Fibroblast of the conjunctiva (primary cell): Measurements from ENCODE around the gene MRTFB.
A peak's percentile ranks its signal among the peaks of the same experiment; 100 is the strongest.

Experiments
- DNase-seq: peaks from one replicate; pipeline ENCODE4 v3.0.0-alpha.2; 2010; ENCODE audit warnings: low read depth

Gene MRTFB

DNA sequence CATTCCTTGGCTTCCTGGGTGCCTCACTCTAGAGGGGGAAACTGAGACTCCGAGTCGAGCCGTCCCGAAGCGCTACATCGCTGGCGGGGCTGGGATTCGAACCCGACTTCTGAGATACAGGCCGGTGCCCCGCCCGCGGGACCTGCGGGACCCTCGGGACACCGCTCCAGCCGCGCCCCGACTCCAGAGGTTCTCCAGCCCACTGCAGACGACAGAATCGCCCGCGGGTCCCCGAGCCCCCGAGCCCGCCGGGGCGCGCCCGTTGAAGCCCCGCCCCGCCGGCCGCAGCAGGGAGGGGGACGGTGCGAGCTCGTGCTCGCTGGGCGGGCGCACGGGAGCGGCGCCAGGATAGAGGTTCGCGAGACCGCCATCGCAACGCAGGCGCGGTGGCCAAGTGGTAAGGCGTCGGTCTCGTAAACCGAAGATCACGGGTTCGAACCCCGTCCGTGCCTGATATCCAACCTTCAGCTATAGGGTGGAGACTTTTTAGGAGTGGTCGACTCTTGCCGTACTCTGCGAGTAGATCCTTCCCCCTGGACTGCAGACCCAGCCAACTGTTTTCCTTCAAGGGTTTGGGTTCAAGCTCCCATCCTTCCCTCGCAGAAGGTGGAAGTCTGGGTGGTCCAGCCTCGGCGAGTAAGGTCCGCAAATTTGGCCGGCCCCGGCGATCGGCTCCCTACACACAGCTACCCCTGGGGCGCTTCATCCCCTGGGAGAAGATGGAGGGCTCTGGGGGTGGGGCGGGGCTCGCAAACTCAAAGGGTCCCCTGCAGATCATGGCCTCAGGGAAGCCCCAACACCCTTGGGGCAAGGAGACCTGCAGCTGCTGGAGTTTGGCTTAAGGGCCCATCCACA, 214.6 kb downstream of the MRTFB start:
- DNase-seq: peak; percentile 94

DNA sequence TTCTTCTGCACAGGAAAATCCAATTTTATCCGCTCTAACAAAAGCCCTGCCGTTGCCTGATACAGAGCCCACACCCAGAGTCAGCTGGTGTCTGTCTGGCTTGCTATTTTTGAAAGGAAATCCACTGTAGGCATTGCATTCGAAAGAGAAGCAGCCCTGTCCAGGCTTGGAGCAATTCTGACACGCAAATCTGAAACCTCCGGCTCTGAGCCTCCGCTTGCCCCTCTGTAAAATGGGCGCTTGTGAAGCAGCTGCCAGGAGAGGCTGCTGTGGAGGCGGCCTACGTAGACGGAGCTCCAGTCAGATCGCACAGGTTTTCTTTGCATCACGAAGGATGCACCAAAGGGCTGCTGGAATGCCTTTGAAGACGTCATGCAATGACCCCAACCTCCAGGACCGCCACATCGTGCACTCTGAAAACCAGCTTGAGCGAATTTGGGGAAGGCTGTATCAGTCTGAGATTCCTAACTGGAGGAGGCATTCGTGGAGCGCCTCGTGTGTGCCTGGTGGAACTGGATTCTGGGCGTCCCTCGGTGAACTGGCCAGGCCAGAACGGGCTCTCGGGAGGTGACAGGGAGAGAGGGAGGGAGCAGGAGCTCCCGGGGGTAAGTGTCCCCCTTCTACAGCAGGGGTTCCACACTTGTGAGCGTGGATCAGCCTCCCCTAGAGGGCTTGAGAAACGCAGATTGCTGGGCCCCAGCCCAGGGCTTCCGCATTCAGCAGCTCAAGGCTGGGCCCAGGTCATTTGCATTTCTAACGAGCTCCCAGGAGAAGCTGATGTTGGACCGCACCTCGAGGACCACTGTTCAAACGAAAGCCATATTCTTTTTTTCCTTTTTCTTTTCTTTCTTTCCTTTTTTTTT, 215.5 kb downstream of the MRTFB start:
- DNase-seq: peak; percentile 27

DNA sequence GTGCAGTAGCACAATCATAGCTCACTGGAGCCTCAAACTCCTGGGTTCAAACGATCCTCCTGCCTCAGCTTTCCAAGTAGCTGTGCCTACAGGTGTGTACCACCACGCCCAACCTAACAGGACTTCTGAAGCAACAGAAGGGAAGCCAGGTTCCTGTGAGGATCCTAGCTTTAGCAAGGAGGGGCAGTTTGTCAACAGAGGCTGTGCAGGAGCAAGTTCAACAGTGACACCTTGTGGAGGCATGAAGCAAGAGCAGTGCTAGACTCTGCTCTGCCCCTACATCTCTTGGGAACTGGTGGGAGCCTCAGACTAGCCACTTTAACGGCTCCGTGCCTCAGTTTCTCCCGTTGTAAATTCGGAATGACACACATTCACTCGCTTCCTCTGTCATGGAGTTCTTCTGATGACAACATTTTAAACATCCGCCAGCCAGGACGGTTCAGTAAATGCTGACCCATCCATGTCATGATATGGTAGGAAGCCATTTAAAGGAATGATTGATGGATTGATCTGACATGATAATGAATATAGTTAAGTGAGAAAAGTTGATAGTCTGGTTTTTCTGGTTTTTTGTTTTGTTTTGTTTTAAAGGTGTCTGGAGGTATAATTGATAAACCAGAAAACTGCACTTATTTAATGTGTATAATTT, 218.7 kb downstream of the MRTFB start:
- no peak for DNase-seq

DNA sequence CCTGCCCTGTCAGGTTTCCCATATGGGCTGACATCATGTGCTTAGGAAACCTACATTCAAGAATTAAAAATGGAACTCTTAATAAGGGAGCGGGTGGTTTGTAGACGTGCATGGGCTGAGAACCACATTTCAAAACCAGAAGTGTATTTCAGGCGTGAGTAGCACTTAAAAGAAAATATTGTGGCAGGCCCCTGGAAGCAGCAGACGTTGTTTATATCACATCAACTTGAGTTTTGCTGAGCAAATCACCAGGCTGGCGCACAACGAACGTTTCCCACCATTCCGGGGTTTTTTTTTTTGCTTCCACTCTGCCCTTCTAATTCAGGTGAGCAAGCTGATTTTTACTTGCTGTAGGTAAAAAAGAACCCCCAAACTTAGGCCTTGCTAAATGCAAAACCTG, 220.2 kb downstream of the MRTFB start:
- DNase-seq: no peak

DNA sequence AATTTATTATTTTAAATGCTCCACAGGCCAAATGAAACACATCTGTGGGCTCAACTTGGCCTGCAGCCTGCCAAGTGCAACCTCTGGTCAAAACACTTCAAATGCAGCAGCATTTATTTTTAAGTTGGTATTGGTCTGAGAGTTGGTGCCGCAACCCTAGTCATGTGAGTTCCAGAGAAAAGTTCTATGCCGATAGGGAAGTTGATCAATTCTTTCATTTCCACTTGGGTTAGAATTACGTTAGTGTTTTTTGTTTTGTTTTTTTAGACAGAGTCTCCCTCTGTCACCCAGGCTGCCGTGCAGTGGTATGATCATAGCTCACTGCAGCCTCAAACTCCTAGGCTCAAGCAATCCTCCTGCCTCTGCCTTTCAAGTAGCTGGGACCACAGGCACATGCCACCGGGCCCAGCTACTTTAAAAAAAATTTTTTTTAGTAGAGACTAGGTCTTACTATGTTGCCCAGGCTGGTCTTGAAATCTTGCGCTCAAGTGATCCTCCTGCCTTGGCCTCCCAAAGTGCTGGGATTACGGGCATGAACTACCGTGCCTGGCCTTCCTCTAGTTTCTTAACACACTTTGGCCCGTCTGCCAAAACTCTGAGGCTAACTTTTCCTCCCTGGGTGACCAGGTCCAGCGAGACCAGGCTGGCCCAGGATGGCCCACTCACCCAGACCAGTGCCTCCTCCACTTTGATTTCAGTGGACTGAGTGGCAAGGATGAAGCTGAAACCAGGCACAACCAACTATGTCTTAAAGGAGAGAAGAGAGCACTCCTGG, 221.1 kb downstream of the MRTFB start:
- no peak for DNase-seq

DNA sequence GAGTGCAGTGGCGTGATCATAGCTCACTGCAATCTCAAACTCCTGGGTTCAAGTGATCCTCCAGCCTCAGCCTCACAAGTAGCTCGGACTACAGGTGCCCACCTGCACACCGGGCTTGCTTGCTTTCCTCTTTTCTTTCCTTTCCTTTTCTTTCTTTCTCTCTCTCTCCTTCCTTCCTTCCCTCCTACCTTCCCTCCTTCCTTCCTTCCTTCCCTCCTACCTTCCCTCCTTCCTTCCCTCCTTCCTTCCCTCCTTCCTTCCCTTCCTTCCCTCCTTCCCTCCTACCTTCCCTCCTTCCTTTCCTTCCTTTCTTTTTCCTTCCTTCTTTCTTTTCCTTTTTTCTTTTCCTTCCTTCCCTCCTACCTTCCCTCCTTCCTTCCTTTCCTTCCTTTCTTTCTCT, 225.5 kb downstream of the MRTFB start:
- no peak for DNase-seq

DNA sequence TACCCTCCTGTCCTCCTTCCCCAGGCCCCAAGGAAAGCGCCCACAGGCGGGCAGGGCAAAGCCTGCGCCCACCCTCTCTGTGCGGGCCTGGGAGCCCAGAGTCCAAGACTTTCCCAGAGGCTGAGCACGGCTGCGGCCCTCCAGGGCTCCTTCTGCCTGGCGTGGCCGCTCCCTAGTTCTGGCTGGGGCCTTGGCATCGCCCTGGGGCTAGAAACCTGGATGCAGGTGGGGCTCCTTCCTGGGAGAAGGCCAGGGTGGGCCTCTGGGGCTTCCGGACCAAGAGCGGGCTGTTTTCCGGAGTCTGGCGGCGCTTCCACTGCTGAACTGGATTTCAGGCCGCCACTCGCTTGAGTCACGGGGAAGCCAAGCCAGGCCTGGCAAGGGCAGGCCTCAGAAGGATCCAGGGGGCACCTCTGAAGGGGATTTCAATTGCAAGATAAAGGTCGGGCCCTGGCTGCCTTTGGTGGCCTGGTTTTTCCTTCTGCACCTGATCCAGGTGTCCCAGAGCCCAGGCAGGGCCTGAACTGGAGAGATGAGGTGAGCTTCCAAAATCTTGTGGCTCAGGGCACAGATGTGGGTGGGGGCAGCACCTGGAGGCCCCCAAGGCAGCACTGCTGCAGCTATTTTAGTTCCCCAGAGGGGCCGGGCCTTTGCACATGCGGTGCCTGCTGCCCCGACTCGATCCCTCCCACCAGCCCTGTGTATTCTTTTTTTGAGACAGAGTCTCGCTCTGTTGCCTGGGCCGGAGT, 227.4 kb downstream of the MRTFB start:
- DNase-seq: no peak

DNA sequence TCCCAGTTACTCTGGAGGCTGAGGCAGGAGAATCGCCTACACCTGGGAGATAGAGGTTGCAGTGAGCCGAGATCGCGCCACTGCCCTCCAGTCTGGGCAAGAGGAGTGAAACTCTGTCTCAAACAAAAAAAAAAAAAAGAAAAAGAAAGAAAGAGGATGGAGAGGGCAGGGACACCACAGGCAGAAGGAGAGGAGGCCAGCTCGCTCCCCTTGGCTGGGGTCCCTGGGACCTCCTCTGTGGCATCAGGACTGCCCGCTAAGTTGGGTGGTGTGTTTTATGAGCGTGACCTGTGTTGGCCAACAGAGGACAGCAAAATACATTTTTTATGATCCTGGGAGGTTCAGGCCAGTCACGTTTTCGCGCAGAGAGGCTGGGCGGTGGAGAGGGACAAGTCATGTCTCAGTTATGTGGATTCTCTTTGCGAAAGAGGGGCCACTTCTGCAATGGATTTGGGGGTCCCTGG, 229.6 kb downstream of the MRTFB start:
- peak; percentile 75 for DNase-seq

DNA sequence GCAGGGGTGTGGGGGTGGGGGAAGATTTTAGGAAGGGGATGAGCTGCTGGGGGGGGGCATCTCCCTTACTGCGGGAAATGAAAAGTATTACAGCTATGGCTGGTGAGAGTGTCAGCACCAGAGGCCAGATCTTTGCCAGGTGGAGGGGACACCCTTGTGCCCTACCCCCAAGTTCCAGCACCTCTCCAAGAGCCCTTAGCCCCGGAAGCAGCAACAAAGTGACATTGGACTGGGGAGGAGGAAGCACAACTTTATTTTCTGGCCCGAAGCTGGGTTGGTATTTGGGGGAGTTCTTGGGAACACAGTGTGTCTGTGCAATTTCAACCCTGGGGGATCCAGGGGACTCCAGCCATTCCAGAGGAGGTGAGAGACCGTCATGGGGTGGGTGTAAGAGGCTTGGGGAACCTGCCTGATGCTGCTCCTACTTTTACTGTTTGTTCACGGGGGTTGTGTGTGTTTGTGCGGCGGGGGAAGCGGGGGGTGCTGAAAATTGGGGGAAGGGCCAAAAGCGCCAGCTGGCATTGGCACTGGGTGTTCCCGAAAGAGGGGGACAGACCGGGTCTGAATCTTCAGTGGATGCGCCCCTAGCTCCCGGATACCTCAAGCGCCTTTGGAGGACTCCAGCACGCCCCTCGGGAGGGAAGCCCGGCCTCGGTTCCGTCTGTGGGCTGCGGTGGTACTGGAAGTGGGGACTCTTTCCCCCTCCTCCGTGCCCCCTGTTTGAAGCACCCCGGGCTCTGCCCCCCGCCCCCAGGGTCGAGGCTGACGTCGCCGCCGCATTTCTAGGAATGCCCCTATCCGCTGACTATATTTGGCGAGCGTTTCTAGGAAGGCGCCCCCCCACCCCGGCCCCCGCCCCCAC, 230.3 kb downstream of the MRTFB start:
- DNase-seq: no peak

DNA sequence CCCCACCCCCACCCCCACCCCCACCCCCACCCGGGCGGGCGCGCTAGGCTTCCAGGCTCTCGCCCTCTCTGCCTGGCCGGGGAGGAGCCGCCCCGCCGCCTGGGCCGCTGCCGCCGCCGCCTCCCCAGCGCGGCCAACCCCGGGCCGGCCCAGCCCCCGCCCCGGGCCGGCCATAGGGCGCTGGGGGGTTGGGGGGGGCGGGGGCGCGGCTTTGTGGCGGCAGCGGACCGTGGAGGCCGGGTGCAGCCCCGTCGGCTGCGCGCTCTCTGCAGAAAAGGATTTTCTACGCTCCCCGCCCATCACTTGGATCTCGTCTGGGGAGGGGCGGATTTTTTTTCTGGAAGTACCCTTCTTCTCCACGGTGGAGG, 230.9 kb downstream of the MRTFB start:
- peak; percentile 41 for DNase-seq

DNA sequence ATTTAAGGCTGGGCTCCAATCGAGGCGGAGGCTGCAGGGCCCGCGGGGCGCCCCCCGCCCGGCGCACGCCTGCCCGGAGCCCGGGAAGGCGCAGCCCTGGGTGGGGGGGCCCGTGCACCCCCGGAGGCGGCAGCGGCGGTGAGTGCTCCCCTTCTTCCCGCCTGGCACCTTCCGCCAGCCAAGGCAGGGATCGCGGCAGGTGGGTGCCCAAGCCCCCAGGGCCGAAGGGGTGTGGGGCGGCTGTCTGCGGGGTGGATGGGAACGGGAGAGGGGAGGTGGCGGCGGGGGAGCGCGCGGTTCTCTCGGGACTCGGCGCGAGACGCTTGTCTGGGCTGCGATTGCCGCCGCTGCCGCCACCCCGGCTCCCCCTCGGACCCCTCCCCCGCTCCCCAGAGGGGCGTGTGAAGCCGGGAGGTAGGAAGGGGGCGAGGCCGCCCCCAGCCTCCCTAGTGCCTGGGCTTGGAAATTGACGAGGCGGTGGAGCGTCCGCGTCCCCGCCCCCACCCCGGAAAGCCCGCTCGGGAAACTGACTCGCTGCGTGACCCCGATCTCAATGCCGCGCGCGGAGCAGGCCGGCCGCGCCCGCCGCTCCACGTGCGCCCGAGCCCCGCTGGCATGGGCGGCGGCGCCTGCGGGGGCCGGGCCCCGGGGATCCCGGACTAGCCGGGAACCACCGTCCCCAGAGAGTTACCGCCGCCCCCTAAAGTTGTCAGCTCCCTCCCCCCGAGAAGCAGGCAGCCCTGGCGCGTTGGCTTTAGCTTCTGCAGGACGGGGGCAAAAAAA, 231.5 kb downstream of the MRTFB start:
- DNase-seq: no peak

DNA sequence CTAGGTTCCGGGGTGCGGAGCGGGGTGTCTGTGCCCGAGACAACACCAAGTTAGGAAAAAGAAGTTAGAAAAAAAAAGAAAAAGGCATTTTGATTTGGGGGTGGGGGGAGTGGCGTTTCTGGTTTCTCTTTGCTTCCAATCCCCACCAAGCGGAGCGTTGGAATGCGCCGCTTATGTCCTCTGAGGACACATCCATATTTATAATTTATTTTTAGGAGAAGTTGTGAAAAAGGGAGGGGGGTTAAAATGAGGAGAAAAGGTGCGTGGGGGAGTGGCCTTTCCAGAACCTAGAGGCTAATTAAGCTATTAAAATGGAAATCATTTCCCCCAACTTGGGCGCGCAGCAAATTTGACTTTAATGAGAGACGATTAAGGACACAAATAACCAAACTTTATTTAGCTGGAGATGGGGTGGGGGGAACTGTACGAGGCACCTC, 232.1 kb downstream of the MRTFB start:
- DNase-seq: no peak

DNA sequence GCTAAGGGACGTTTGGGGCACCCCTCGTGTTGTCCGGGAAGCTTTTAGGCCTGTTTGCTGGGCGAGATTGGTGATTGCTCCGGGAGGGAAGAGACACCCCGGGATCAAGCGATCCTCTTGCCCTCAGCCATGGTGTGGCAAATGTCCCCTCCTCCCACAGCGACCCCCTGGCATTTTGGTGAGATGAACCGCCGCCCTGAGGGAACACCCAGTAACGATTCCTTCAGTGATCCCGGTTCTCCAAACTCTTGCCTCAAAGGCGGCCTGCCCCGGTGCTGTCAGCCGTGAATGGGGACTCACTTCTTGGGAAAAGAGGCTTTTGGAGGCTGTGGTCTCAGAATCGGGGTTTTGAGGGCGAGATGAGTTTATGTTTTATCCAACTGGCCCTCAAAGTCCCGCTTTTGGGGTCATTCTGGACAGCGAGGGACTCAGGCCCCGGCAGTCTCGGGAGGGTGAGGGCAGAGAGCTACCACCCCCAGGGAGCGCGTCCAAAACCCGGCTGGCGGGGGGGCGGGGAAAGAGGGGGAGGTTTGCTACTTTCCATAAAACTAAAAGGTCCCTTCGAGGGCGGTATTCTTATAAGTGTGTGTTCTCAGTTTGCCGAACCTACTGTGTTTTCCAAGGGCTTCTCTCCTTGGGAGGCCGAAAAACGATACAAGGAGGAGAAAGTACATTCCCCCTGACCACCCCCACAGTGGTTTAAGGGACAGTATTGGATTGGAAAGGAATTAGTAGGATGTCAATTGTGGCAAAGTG, 232.7 kb downstream of the MRTFB start:
- DNase-seq: no peak

DNA sequence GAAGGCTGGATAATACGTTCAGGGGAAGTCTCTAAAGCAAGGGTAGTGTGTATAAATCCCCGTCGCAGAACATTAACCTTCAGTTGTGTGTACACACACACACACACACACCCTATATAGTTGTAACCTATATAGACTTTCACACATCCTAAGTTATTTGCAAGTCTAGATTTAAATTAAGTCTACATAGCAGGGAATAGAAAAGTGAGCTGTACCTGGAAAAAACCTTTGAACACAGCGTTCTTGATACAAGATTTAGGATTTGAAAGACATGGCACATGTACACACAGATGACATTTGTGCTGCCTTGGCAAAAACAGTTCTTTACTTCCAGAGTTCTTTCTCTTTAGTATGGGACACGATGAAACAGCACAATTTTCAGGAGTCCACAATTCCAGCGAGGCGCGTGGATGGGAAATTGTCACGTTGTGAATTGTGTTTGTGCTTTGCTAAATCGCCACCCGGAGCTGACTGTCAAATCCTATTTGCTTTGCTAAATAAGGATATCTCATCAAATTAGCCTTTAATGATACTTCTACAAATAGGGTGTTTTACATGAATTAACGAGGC, 233.9 kb downstream of the MRTFB start:
- no peak for DNase-seq

DNA sequence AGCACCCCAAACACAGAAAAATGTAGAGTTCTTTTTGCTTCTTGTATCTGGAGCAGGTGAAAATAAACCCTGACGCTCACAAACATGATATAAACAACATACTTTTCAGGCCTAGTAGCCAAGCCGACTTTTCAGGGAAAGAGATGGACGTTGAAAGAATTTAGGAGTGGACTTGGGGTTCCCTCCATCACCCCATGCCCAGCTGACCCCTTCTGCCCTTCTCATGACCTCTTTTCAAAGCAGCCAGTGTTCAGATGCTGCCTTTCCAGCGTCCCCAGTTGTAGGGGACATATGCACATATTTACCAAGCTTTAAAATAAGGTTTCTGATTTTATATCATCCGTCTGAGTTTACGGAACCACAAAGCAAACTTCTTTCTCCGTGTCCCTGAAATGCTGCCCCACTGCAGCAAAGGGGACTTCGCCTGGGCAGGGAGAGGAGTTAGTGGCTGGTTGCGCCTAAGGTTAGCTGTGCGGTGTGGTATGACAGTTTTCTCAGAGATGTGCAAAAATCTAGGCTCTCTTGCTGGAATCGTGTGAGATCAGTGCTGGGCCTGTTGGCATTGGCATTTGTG, 235.5 kb downstream of the MRTFB start:
- no peak for DNase-seq

DNA sequence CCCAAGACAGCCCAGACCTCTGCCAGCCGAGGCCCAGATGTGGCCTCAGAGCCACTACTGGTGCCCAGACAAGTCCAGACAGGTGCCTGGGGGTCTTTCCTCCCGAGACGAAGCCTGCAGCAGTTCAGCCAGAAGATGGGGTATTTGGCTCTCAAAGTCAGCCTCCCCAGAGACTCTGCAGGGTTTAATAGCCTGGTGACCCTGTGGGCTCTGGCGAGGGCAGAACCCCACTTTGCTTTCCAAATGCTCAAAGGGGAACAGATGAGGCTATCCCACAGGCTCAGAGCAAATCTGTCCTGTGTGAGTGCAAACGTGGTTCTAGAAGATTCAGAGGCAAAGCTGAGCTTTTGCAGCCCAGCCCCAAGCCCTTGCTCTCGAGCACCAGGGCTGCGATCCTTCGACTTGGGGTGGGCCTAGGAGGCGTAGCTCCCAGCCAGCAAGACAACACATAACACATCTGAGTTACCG, 236.0 kb downstream of the MRTFB start:
- no peak for DNase-seq

DNA sequence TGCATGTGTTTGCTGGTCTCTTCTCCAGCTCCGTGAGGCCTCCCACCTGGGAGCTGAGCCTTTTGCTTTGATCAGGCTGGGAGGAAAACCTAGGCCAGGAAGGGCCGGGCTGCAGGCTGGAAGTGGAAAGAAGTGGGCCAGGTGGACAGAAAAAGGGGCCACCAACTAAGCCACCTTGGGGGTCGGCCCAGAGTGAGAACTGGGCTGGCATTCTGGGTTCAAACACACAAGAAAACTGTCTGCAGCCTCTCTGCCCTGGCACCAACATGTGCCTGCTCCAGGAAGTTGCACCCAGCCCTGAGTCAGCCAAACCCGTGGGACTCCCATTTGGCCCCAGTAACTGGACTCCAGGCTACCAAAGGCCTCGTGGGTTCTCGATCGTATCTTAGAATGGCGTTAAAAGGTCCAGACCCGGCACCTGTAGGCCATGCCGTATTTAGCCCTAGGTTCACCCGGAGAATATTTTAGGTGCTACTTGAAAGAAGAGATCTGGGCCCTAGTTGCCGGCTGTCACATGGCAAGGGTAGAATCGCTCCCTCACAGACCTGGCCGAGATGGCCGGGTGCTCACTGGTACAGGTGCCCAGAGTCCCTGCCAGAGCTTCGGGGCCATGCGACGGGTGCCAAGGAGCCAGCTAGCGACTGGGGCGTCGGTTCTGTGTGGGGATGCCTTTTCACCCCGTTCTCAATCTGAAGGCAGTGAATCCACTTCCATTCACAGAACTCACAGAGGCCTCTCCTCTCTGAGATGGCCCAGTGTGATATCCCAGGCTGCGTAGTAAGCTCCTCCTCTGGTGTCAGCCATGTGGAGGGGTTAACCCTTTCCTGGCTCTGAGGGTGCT, 236.6 kb downstream of the MRTFB start:
- DNase-seq: no peak
